ENCODE results near the gene RPTOR.

GRCh38 chr17:80632046-80632581 lies 87.5 kb downstream of the RPTOR start:
- TF ChIP-seq CTCF (IDR thresholded peaks at IDR 0.05) (no peak), TCF7L2 (IDR thresholded peaks at IDR 0.05; ENCODE audit: low read depth, low read length) (no peak), REST (IDR thresholded peaks at IDR 0.05; ENCODE audit: insufficient read depth in 1 of 2, low read depth in 2 of 2, low read length in 1 of 2) (no peak), SIN3A (IDR thresholded peaks at IDR 0.05; ENCODE audit: borderline replicate concordance, insufficient read depth, low read depth, low read length) (no peak)
